H1 (cell line): ENCODE data around the gene CDK7. TPM values are rescaled to one million over a fixed set of nuclear protein-coding genes. Genes with fewer than 3 reads are reported as not detected.

ENCODE experiments used
- CTCF ChIA-PET: fragments of 300-600 bp; sonication (Branson Sonifier 250); formaldehyde crosslinking; loops from one replicate; lab custom pipeline; 2021; ENCODE audit not compliant: partially characterized antibody; lab: Charles Lee
- POLR2A ChIA-PET: fragments of 300-600 bp; sonication (Branson Sonifier 250); formaldehyde crosslinking; loops from one replicate; lab custom pipeline; 2021; ENCODE audit warnings: inconsistent platforms; ENCODE audit not compliant: partially characterized antibody; lab: Charles Lee
- DNase-seq, 2 experiments: peaks; one replicate each; pipeline versions ENCODE4 v3.0.0 to v3.0.0-alpha.2; 2010 to 2022; ENCODE audit warnings: low spot score in 2 of 2, low read depth in 1 of 2, mixed read lengths in 1 of 2
- FAIRE-seq: peaks from 2 replicates; lab custom pipeline; 2011; peaks lifted over from hg19 to GRCh38; lab: Jason Lieb, UNC
- H2AFZ ChIP-seq: 2 replicates; pipeline ENCODE4 v1.8.1; 2012; ENCODE audit warnings: low read length, inconsistent platforms
- H2AK5ac ChIP-seq: 2 replicates; pipeline ENCODE4 v1.6.1; 2013; ENCODE audit warnings: low read depth, low read length
- H2BK120ac ChIP-seq: replicated peaks from 2 replicates; pipeline ENCODE3; 2013; ENCODE audit warnings: low read depth, low read length, inconsistent platforms
- H2BK12ac ChIP-seq: 2 replicates; pipeline ENCODE4 v1.6.1; 2013; ENCODE audit warnings: low read depth, low read length
- H2BK15ac ChIP-seq: 2 replicates; pipeline ENCODE4 v1.6.1; 2013; ENCODE audit warnings: low read length
- H2BK20ac ChIP-seq: 2 replicates; pipeline ENCODE4 v1.6.1; 2013; ENCODE audit warnings: low read length
- H2BK5ac ChIP-seq: 2 replicates; pipeline ENCODE4 v1.6.1; 2013; ENCODE audit warnings: low read depth, low read length
- H3K14ac ChIP-seq: 2 replicates; pipeline ENCODE4 v1.6.1; 2013; ENCODE audit warnings: inconsistent platforms; ENCODE audit not compliant: insufficient read length
- H3K18ac ChIP-seq: 2 replicates; pipeline ENCODE4 v1.6.1; 2013; ENCODE audit warnings: low read length; ENCODE audit errors: extremely low read depth
- H3K23ac ChIP-seq: 2 replicates; pipeline ENCODE4 v1.6.1; 2013; ENCODE audit warnings: inconsistent platforms; ENCODE audit not compliant: insufficient read length
- H3K23me2 ChIP-seq: 2 replicates; pipeline ENCODE4 v1.6.1; 2013; ENCODE audit warnings: low read depth, low read length
- H3K27ac ChIP-seq: 2 replicates; pipeline ENCODE4 v1.6.1; 2011; ENCODE audit warnings: low read depth, low read length, inconsistent platforms
- H3K27me3 ChIP-seq, 4 experiments: replicated peaks in 1 of 4; 1 replicate in 1 of 4; 2 replicates in 3 of 4; pipeline versions ENCODE4 v1.6.1 to v1.8.1; 2011 to 2013; ENCODE audit warnings: low read length in 3 of 4, mild to moderate bottlenecking in 3 of 4, inconsistent platforms in 2 of 4, mixed read lengths in 2 of 4, moderate library complexity in 1 of 4; ENCODE audit not compliant: control insufficient read depth in 3 of 4, insufficient read depth in 3 of 4; ENCODE audit errors: extremely low read depth in 1 of 4
- H3K36me3 ChIP-seq, 4 experiments: 2 replicates each; pipeline versions ENCODE4 v1.6.1 to v1.8.1; 2011 to 2013; ENCODE audit warnings: mild to moderate bottlenecking in 4 of 4, low read length in 3 of 4, moderate library complexity in 2 of 4, control low read depth in 1 of 4, inconsistent platforms in 1 of 4; ENCODE audit not compliant: insufficient read depth in 4 of 4, control insufficient read depth in 2 of 4
- H3K4ac ChIP-seq: replicated peaks from 2 replicates; pipeline ENCODE3; 2013; ENCODE audit warnings: low read length, low read depth, mixed read lengths, inconsistent platforms; ENCODE audit not compliant: insufficient read length
- H3K4me1 ChIP-seq, 4 experiments: replicated peaks in 1 of 4; 1 replicate in 1 of 4; 2 replicates in 3 of 4; pipeline versions ENCODE4 v1.6.1 to v1.8.1; 2011 to 2013; ENCODE audit warnings: low read length in 3 of 4, inconsistent platforms in 2 of 4, mixed read lengths in 1 of 4; ENCODE audit not compliant: insufficient read depth in 4 of 4, control insufficient read depth in 3 of 4
- H3K4me2 ChIP-seq, 2 experiments: 2 replicates each; pipeline versions ENCODE4 v1.6.1 to v1.8.1; 2011 to 2013; ENCODE audit warnings: low read depth in 2 of 2, low read length in 2 of 2, control low read depth in 1 of 2, inconsistent platforms in 1 of 2, mild to moderate bottlenecking in 1 of 2; ENCODE audit not compliant: insufficient read depth in 1 of 2
- H3K4me3 ChIP-seq, 4 experiments: fragments of 200-600, 300-600 bp in 1 of 4; sonication (generic), shearing (Covaris generic), sonication (Bioruptor Twin) in 1 of 4; 2 replicates each; pipeline versions ENCODE4 v1.5.1 to v1.8.1; 2011 to 2016; ENCODE audit warnings: low read length in 4 of 4, low read depth in 3 of 4, control low read depth in 2 of 4, inconsistent platforms in 2 of 4, mild to moderate bottlenecking in 2 of 4, mixed read lengths in 1 of 4, moderate library complexity in 1 of 4; ENCODE audit not compliant: insufficient read depth in 2 of 4; ENCODE audit errors: extremely low read depth in 1 of 4
- H3K56ac ChIP-seq: replicated peaks from 2 replicates; pipeline ENCODE3; 2013; ENCODE audit warnings: low read depth, mild to moderate bottlenecking, mixed read lengths, low read length, inconsistent platforms; ENCODE audit not compliant: insufficient read length
- H3K79me1 ChIP-seq: 2 replicates; pipeline ENCODE4 v1.6.1; 2013; ENCODE audit warnings: low read depth, low read length, control low read depth
- H3K79me2 ChIP-seq, 2 experiments: 2 replicates each; pipeline versions ENCODE4 v1.6.1 to v1.8.1; 2012 to 2013; ENCODE audit warnings: low read length in 2 of 2, mild to moderate bottlenecking in 2 of 2, inconsistent platforms in 1 of 2; ENCODE audit not compliant: insufficient read depth in 2 of 2, control insufficient read depth in 1 of 2
- H3K9ac ChIP-seq, 4 experiments: replicated peaks in 1 of 4; 1 replicate in 1 of 4; 2 replicates in 3 of 4; pipeline versions ENCODE4 v1.6.1 to v1.8.1; 2011 to 2013; ENCODE audit warnings: low read depth in 3 of 4, low read length in 3 of 4, control low read depth in 2 of 4, mild to moderate bottlenecking in 2 of 4, moderate library complexity in 2 of 4, inconsistent platforms in 1 of 4; ENCODE audit errors: extremely low read depth in 1 of 4
- H3K9me3 ChIP-seq, 2 experiments: 2 replicates each; pipeline versions ENCODE4 v1.6.1 to v1.8.1; 2012 to 2013; ENCODE audit warnings: mild to moderate bottlenecking in 2 of 2, moderate library complexity in 2 of 2, control low read depth in 1 of 2, inconsistent platforms in 1 of 2, low read depth in 1 of 2, low read length in 1 of 2, mixed read lengths in 1 of 2; ENCODE audit not compliant: insufficient read depth in 2 of 2
- H4K20me1 ChIP-seq, 2 experiments: replicated peaks in 1 of 2; 2 replicates each; pipeline versions ENCODE3 to v1.8.1; 2011 to 2013; ENCODE audit warnings: inconsistent platforms in 2 of 2, low read length in 2 of 2, mild to moderate bottlenecking in 1 of 2; ENCODE audit not compliant: insufficient read depth in 2 of 2, control insufficient read depth in 1 of 2
- H4K5ac ChIP-seq: 2 replicates; pipeline ENCODE4 v1.6.1; 2013; ENCODE audit warnings: low read length, low read depth, mixed read lengths, inconsistent platforms; ENCODE audit not compliant: insufficient read length
- H4K8ac ChIP-seq: 2 replicates; pipeline ENCODE4 v1.8.0; 2013; ENCODE audit warnings: mild to moderate bottlenecking, moderate library complexity, low read length, inconsistent platforms; ENCODE audit not compliant: insufficient read depth; ENCODE audit errors: extremely low read depth
- H4K91ac ChIP-seq: replicated peaks from 2 replicates; pipeline ENCODE3; 2013; ENCODE audit warnings: low read length, mixed read lengths, inconsistent platforms; ENCODE audit not compliant: insufficient read length
- CEBPB ChIP-seq: IDR thresholded peaks from 2 replicates; pipeline ENCODE4 v1.6.1; 2012; ENCODE audit warnings: low read depth, low read length
- CTCF ChIP-seq, 3 experiments: IDR thresholded peaks; 1 replicate in 2 of 3; 2 replicates in 1 of 3; pipeline versions ENCODE4 v1.5.1 to v1.6.1; 2011; ENCODE audit warnings: low read length in 3 of 3, mild to moderate bottlenecking in 3 of 3, inconsistent platforms in 2 of 3, low read depth in 1 of 3, moderate library complexity in 1 of 3; ENCODE audit not compliant: insufficient read depth in 1 of 3; ENCODE audit errors: control extremely low read depth in 1 of 3
- RAD21 ChIP-seq, 2 experiments: IDR thresholded peaks in 1 of 2; conservative IDR thresholded peaks in 1 of 2; 2 replicates each; pipeline ENCODE4 v1.6.1; 2011; ENCODE audit warnings: low read depth in 2 of 2, low read length in 2 of 2, improper control_type of control experiment in 1 of 2, inconsistent platforms in 1 of 2, mild to moderate bottlenecking in 1 of 2, moderate library complexity in 1 of 2
- SUZ12 ChIP-seq: fragments of 200-600 bp; sonication (generic); IDR thresholded peaks from 2 replicates; pipeline ENCODE4 v1.6.1; 2012; ENCODE audit warnings: mild to moderate bottlenecking, inconsistent platforms, low read length, moderate library complexity, mixed read lengths
- WGBS, 2 experiments: shearing (Covaris generic) in 1 of 2; methylation state at CpG; one replicate each; pipeline versions ENCODE4 v1.1.6 to v1.1.7; 2013 to 2015; ENCODE audit warnings: low lambda C conversion rate in 2 of 2, mixed read lengths in 2 of 2, inconsistent platforms in 1 of 2, low coverage in 1 of 2, missing lambda C conversion rate in 1 of 2; ENCODE audit not compliant: insufficient replicate concordance in 2 of 2, insufficient coverage in 1 of 2, insufficient read length in 1 of 2; ENCODE audit errors: extremely low coverage in 1 of 2, missing lambda C conversion rate in 1 of 2; 5-methylcytosine and 5-hydroxymethylcytosine counted together
- polyA plus RNA-seq, 7 experiments: library from polyadenylated mRNA; depleted of rRNA in 3 of 7; stranded (reverse) in 5 of 7; unstranded in 2 of 7; fragments of >200 nt in 5 of 7; fragments of 200-250 nt in 2 of 7; gene quantifications; 1 replicate in 5 of 7; 2 replicates in 1 of 7; 4 replicates in 1 of 7; pipeline versions ENCODE4 v1.2.1 to v1.2.3, GENCODE V29; 2011 to 2013; ENCODE audit warnings: missing spikeins in 2 of 7, mixed read lengths in 2 of 7
- total RNA-seq: library from RNA; stranded (reverse); fragmentation: NEBNext Ultra II Directional; extraction: Animal tissue kit (Norgen Biotek cat#: 25700); gene quantifications from 2 replicates; pipeline ENCODE4 v1.2.1, GENCODE V29; 2021

The CDK7 gene
- total and polyA plus RNA-seq, 2 of the 8 experiments (the other 6 are each of a cell fraction or from before 2014, with no cell fraction given) = 39.9 to 63.4 TPM

- Histone ChIP-seq H2BK120ac (no peak overlapping the region), H3K4me3 (no peak overlapping the region), H3K4me1 (no peaks in the 10 kb centered on the region), H3K9me3 (no peaks in the 10 kb centered on the region), H3K9ac (no peak overlapping the region), H3K23ac (no peak overlapping the region), H4K20me1 (no peaks in the 10 kb centered on the region), H2BK15ac (no peak overlapping the region), H2BK5ac (no peak overlapping the region; the same call in 1 of the 2 replicates), H3K79me2 (no peaks in the 10 kb centered on the region), H3K79me1 (no peaks in the 10 kb centered on the region), H3K56ac (no peak overlapping the region), H2BK12ac (no peak overlapping the region), H4K5ac (no peak overlapping the region), H2BK20ac (no peak overlapping the region), H2AK5ac (no peak overlapping the region), H2AFZ (no peak overlapping the region), H3K27me3 (no peaks in the 10 kb centered on the region), H3K18ac (no peak overlapping the region), H3K27ac (no peak overlapping the region), H3K36me3 (peaks cover 2 to 19% (median 7%) of the 10 kb centered on the region in 4 experiments; a peak in 5 of 8 replicates), H3K14ac (no peak overlapping the region), H3K4ac (no peak overlapping the region), H4K8ac (no peak overlapping the region), H3K4me2 (no peak overlapping the region), H3K23me2 (no peaks in the 10 kb centered on the region), H4K91ac (no peak overlapping the region)
- 100% methylated on average over 1 of the region's 1 CpG; no CpG with 5 or more reads in 1 of the 2 experiments for WGBS, 2 experiments
- no peak for FAIRE-seq
- ChIA-PET CTCF (interaction anchor here (1.2 to 3.8 kb wide), 6 partner anchors 11 to 79 kb away, joined by 3 to 24 read pairs (median 3); no protein-coding TSS in a partner anchor), POLR2A (interaction anchor here (1.0 to 1.3 kb wide), 4 partner anchors 9 to 104 kb away, joined by 3 to 5 read pairs (median 4); partner anchors contain the start of genes AK6, RAD17 and TAF9)
- DNase-seq = no peak
- TF ChIP-seq SUZ12 = no peak
- TF ChIP-seq CTCF (IDR thresholded peaks at IDR 0.05; ENCODE audit: control extremely low read depth in 1 of 3, insufficient read depth in 1 of 3, low read depth in 1 of 3, low read length in 3 of 3) = no peak
- TF ChIP-seq CEBPB = no peak
- TF ChIP-seq RAD21 (IDR thresholded peaks at IDR 0.05 in 1 of 2, conservative IDR thresholded peaks at IDR 0.05 in 1 of 2; ENCODE audit: low read depth in 2 of 2, low read length in 2 of 2) = no peak
Measured at GRCh38 chr5:69281114-69281513, 46.4 kb downstream of the CDK7 start.
